ENCODE data around the gene NKX2-3. TPM values are rescaled to one million over a fixed set of nuclear protein-coding genes. Genes with fewer than 3 reads are reported as not detected.

Gene NKX2-3
- total RNA-seq, 1 experiment from 2014 or later: not detected

- Histone ChIP-seq H3K79me2 (ENCODE audit: insufficient read depth, low read length) (no peaks in the 10 kb centered on the region), H3K9me2 (ENCODE audit: insufficient read depth) (no peaks in the 10 kb centered on the region), H3K4me2 (ENCODE audit: low read length) (no peak overlapping the region), H3K27ac (ENCODE audit: low read depth, low read length) (no peak overlapping the region; the same call in 1 of the 2 replicates), H3K4me1 (ENCODE audit: control insufficient read depth in 1 of 2, insufficient read depth in 2 of 2, low read length in 2 of 2) (no peaks in the 10 kb centered on the region), H3K4me3 (replicated peaks in 1 of 2; ENCODE audit: low read depth in 1 of 2, low read length in 2 of 2) (no peak overlapping the region), H2AFZ (ENCODE audit: low read depth, low read length, poor library complexity, severe bottlenecking) (no peak overlapping the region), H3K27me3 (ENCODE audit: insufficient read depth, low read length) (peaks cover 2% of the 10 kb centered on the region; the same call in 1 of the 2 replicates), H3K36me3 (ENCODE audit: control insufficient read depth in 1 of 2, insufficient read depth in 2 of 2, low read length in 2 of 2) (no peaks in the 10 kb centered on the region), H3K9me3 (ENCODE audit: control insufficient read depth in 1 of 2, insufficient read depth in 1 of 2, low read depth in 1 of 2, low read length in 2 of 2) (no peaks in the 10 kb centered on the region), H4K20me1 (ENCODE audit: insufficient read depth) (no peaks in the 10 kb centered on the region), H3K9ac (ENCODE audit: low read length) (no peak overlapping the region)
- intact Hi-C loops (cut with micrococcal nuclease): no loop called here
- ATAC-seq (no peak), DNase-seq (ENCODE audit: low read depth, low spot score) (no peak)
- TF ChIP-seq TCF7L2 (IDR thresholded peaks at IDR 0.05; ENCODE audit: borderline replicate concordance, extremely low read depth, insufficient read depth, insufficient read length): no peak
- no peak for TF ChIP-seq ZNF274 (IDR thresholded peaks at IDR 0.05; ENCODE audit: low read depth, low read length)
- no peak for TF ChIP-seq ZBTB33 (IDR thresholded peaks at IDR 0.05; ENCODE audit: extremely low read depth, insufficient replicate concordance, low read length)
- POLR2A ChIA-PET: no interaction called here
- no TSS peak for BruUV-seq (replicated peaks)
- RAD21 ChIA-PET (ENCODE audit: low non-redundant PET in 1 of 2, low total read pairs in 2 of 2, uncharacterized antibody in 2 of 2, unreplicated experiment in 2 of 2): no interaction called here
- CTCF ChIA-PET: no interaction called here
Observed at GRCh38 chr10:99537086-99537988, 4.6 kb downstream of the NKX2-3 start.
